ENCODE measurements around the gene DHRS7.

The DHRS7 gene, protein sequence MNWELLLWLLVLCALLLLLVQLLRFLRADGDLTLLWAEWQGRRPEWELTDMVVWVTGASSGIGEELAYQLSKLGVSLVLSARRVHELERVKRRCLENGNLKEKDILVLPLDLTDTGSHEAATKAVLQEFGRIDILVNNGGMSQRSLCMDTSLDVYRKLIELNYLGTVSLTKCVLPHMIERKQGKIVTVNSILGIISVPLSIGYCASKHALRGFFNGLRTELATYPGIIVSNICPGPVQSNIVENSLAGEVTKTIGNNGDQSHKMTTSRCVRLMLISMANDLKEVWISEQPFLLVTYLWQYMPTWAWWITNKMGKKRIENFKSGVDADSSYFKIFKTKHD

DNA sequence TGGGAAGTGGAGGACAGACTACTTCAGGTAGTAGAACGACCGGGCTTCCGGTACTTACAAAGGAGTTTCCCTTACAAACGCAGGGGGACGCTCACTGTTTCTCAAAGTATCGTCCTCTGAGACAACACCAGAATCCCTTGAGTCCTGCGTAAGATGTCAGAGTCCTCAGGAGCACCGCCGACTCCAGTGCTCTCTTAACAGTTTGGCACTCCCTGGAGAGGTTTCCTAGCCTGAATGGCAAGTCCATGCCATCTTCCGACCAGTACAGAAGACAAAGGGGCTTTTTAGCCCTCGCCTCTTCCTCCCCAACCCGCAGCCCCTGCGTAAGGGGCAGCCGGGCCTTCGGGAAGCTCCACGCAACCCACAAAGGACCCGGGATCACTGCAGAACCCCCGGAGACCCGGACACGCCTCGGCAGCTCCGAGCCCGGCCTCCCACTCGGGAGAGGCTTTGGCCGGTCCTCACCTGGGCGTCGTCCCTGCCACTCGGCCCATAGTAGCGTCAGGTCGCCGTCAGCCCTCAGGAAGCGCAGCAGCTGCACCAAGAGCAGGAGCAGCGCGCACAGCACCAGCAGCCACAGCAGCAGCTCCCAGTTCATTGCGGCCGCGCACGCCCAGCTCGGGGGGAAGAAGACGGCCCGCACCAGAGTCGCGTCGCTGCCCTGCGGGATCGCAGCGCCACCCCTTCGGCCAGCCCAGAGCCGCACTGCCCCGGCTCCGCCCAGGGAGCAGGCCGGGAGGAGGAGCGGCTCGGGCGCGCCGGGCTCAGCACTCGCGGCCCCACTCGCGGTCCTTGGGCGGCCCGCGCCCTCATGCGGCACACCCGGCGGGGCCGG, at the start of gene DHRS7:
DHRS7 (minus strand) TSS at position 687 of the 835 bp plus-strand sequence; CDS start at position 598, 89 bp downstream.
- DNase-seq: peak; percentile 84

DNA sequence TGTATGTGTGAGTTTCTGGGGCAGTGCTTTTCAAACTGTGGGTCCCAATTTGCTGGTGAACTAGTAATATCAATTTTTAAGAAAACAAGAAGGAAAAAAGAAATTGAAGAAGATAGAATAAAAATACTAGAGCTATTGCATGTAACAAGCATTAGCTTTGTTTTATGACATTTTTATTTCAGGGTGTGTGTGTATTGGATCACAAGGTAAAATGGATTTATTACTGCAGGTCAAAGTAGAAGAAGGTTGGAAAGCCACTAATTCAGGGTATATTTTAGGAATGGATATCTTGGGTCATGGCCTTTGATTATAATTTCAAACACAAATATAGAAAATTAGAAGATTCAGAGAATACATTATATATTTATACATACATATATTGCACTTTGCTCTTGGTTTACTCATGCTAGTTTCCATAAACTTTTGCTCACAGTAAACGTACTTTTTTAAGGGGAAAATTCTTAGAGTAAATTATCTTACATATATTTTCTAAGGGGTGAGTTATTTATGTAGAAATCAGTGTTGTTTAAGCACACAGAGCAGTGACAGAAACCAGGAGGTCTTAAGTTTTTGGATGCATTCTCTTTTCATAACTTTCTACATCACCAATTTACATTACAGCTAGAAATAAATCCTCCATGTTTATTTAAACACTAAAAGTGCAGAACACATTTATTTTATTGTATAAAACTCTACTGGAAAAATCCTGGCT, 49.4 kb upstream of the DHRS7 start:
- DNase-seq: no peak

DNA sequence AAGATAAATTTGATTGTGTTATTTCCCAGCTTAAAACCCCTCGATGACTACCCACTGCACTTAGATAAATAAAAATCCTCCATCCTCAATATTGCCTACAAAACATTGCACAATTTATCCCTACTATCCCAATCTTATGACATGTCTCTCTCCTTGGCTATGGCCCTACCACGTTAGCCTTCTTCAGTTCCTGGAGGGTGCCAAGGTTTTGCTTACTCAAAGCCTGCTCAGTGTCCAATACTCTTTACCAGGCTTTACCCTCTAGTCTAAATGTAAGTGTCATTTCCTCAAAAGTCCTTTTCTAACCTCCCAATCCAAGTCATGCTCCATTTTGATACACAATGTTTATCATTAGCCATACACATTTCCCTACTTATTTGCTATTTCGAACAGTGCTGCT, 48.8 kb upstream of the DHRS7 start:
- DNase-seq: no peak

DNA sequence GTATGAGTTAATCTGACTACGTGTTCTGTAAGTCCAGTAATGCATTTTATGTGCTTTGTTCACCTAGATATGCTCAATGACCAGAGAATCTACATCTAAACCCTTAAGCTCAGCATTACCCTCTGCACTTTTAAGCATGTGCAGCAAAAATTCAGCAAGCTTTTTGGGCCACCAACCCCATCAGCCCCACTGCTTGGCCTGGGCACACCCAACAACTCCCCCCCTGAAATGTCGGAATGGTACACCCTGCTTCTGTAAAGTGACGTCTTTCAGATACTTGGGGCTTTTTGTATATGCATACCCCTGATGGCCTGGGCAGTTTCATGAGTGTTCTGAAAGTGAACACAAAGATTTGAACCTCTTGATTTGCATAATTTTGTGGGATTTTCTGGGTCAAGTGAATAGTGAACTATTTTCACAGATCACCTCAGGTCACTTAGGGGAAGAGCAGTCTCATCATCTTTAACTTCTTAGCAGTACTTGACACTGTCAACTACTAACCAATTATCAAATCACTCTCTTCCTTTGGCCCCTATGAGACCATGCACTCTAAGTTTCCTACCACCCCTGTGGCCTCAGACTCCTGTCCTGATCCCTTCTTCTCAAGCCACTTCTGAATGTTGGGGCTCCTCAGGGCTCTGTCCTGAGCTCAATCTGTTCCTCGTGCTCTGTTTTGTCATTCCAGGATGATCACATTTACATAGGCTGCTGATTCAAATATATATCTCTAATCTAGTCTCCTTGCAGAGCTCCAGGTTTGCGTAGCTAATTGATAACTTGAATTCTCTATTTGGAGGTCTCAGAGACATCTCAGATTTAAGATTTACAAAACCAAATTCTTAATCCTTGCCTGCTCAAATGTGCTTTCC, 47.5 kb upstream of the DHRS7 start:
- DNase-seq: no peak

DNA sequence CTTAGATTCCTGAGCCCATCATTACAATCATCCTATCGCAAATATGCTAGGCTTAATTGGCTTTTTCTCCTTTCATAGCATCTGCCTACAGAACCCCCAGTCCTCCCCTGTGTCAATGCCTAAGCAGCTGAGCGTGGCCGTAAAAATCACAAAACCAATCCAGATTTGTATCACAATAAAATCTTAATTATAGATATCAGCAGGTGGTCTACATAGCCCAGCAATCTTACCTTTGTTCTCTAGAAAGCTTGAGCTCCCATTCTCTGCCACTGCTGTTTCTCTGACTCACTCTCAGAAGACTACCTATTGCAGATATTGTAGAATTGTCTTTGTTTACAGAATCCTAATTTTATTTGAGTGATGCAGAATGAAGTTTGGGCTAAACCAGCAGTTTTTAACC, 46.0 kb upstream of the DHRS7 start:
- DNase-seq: peak; percentile 14

DNA sequence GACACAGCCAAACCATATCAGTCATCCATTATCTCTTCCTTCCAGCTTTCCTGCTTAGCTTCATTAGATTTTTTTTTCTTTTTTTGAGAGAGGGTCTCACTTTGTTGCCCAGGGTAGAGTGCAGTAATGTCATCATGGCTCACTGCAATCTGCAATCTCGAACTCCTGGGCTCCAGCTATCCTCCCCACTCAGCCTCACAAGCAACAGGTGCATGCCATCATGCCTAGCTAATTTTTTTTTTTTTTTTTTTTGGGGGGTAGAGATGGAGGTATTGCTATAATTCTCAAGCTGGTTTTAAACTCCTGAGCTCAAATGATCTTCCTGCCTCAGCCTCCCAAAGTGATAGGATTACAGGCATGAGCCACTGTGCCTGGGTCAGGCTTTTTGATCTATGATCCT, 45.5 kb upstream of the DHRS7 start:
- no peak for DNase-seq

DNA sequence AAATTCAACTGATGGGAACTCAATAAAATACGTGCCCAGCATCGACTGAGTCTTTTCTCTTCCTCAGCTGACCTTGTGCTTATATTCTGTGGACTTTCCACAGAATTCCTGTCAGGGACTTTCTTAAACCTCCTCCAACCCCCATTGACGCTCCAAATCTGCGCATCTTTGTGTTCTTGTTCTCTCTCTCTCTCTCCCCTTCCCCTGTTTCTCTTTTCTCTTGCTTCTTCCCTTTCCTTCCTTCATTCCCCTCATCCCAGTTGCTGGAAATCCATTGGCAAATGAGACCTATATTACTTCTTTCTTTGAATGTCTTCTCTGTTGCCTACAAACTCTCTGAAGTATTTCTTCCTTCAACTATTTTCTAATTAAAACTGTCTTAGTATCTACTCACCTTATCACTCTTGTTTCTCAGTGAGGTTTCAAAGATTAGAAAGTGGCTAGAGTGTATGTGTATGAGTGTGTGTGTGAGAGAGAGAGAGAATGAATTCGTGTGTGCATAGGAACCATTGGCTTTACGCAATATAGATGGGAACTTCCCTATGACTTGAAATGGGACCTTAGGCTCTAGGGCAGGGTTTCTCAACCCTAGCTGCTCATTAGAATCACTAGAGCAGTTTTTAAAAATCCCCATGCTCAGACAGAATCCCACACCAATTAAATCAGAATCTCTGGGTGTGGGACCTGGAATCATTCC, 41.8 kb upstream of the DHRS7 start:
- no peak for DNase-seq

DNA sequence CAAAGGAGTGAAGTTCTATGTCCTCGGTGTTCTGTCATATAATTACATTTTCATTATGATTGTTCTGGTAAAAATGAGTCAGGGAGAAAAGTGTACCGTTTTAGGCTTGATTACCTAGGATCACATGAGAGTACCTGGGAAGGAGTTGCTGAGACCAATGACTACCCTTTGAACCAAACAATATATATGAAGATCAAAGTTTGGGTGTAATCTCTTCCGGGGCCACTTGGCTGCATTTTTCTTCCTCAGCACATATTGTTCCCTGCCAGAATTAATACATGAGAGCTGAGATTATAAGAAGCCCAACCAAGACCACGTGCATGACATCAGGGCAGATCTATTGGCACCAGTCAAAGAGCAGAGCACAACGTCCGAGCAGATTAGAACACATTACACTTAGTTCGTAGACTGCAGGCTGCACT, 41.1 kb upstream of the DHRS7 start:
- no peak for DNase-seq

DNA sequence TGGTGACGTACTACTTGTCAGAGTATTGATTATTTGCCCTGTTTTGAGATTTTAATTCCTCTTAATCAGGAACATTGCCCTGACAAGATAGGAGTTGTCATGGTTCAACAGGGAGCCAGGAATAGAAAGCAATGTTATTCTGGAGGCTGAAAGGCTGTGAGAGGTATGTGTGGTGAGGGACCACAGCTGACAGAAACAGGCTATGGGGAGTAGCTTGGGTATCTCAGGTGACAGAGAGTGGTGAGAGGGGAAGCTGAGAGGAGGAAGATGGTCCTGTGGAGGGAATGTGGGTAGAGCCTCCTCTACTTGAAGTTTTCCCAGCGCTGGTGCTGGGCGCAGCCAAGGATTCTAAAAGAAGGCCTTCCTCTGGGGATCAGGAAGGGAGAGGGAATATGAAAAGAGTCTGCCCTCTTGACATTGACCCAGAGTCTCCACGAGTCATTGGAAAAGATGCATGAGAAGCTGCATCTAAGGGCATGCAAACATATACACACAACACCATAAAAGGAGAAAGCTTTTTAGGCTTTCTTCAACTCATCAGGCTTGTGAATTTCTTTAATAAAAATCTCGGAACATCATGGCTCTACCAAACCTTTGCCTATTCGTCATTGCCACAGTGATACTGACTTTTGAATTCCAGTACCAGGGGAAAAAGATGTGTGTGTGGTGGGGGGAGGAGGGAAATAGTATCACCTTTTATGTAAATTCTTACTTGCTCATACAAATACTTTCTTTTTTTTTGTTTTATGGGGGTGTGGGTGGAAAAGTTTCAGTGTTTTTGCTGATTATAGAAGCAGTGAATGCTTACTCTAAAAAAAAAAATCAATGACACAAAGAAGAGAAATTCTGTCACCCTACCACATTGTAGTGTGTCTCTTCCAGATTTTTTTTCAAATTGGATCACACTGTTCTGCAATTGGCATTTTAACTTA, 39.9 kb upstream of the DHRS7 start:
- peak; percentile 19 for DNase-seq

DNA sequence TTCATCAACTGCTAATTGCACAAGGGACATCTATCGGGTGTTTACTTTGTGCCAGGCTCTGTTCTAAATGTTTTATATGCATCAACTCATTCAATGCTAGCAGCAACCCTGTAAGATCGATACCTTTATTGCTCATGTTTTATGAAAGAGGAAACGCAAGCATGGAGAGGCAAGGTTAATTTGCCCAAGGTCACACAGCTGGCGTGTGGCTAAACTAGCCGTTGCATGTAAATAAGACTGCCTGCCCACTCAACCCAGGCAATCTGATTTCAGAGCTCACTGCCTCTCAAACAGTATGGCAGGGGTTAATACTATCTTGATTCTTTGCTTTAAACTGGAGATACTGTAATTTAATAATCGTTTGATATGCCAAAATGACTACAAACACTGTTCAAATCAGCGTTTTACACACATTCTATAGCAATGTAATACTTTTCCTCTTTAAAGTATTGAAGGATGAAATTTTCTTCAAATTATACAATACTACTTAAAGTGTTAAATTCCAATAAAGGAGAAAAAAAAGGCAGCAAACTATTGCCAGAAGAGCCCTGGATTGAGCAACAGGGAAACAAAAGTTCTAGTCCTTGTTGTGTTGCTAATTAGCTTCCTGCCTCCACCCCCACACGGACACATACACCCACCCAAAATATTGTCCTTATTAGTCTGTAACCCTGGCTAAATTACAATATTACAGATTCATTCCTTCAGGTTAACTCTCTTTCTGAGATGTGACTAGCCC, 39.1 kb upstream of the DHRS7 start:
- DNase-seq: peak; percentile 81

DNA sequence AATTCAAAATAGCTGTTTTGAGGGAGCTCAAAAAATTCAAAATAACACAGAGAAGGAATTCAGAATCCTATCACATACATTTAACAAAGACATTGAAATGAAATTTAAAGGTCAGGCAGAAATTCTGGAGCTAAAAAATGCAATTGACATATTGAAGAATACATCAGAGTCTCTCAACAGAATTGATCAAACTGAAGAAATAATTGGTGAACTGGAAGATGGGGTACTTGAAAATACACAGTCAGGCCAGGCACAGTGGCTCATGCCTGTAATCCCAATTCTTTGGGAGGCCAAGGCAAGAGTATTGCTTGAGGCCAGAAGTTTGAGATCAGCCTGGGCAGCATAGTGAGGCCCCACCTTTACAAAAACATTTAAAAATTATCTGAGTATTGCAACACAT, 34.1 kb upstream of the DHRS7 start:
- DNase-seq: no peak

DNA sequence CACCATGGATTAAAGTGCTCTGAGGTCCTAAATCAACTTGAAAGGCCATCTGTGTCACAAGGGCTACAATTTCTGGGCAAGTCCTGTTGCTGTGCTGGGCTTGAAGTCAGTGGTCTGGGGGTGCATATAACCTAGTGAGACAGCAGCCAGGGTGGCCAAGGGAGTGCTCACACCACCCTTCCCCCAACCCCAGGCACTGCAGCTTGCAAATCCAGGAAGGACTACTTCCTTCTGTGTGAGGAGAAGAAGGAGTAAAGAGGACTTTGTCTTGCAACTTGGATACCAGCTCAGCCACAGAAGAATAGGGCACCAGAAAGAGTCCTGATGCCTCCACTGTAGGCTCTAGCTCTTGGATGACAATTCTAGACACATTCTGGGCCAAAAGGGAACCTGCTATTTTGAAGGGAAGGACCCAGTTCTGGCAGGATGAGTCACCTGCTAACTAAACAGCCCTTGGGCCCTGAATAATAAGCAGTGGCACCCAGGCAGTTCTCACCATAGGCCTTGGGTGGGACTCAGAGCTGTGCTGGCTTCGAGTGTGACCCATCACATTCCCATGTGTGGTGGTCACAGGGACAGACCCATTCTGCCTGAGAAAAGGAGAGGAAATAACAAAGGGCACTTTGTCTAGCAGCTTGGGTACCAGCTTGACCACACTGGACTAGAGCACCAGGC, 32.6 kb upstream of the DHRS7 start:
- no peak for DNase-seq

DNA sequence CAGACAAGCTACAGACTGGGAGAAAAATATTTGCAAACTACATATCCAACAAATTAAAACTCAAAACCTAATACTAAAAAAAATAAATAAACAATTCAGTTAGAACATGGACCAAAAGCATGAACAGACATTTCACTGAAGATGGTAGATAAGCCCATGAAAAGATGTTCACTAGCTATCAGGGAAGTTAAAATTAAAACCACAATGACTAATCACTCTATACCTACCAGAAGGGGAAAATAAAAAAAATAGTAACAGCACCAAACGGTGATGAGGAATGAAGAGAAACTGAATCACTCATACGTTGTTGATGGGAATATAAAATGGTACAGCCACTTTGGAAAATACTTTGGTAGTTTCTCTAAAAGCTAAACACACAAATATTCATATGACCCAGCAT, 31.1 kb upstream of the DHRS7 start:
- DNase-seq: no peak

DNA sequence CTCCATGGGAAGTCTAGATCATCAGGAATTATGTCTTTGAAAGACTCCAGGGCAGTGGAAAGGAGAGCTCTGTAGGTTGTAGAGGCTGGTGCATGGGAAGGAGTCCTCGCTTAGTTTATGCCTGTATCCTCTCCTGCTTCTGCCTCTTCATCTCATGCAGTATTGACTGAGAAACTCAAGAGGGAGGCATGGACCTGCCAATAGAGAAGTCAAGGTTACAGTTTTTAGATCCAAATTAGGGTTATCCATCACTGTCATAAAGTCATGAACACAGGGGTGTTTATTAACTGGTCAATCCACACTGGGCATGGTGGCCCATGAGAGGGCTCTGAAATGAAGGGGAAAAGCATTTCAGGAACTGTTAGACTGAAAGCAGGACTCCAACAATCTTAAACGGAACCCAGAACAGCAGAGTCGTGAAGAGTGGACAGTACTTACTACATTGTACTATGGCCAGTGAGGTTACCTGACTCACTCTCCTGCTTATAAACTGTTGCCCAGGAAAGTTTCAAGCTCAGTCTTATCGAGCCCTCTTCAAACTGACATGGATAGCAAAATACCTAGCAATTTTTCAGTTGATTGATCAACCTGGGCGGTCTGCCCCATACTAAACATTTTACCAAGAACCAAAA, 30.1 kb upstream of the DHRS7 start:
- DNase-seq: peak; percentile 27

DNA sequence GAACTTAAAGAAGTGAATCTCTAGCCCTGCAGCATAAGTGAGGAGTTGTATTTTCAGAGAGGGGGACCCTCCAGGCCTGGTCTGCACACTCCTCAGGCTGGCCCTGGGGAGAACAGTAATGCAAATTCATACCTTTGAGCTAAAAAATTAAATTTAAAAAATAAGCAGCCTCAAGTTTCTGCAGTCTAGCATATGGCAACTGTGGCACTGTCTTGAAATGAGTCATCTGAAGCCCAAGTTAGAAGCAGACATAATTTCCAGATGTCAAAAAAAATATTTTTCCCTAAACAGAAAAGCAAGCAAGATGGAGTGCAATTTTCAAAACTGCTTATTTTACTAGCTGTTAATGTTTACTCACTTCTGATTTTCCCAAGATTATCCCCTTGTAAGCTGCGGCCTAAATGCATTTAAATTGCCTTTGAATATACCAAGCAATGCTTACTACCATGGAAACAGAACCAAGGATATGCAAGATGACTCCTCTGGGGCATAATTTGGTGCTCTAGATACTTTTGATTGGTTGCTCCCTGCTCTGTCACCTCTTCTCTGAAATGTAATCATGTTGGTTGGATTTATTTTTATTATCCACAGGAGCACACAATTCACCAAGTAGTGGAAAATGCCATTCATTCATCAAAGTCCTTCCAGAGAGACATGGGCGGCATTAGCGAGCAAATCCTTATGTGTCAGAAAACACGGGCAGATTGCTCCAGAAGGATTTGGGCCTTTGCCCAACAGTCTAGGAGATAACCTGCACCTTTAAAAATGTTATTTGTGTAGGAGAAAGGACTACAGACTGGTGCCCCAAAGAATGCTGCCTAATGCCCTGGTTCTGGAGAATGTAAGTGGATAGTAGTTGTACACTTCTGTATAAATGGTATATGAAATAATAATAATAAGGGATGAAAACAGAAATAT, 25.0 kb upstream of the DHRS7 start:
- peak; percentile 71 for DNase-seq

DNA sequence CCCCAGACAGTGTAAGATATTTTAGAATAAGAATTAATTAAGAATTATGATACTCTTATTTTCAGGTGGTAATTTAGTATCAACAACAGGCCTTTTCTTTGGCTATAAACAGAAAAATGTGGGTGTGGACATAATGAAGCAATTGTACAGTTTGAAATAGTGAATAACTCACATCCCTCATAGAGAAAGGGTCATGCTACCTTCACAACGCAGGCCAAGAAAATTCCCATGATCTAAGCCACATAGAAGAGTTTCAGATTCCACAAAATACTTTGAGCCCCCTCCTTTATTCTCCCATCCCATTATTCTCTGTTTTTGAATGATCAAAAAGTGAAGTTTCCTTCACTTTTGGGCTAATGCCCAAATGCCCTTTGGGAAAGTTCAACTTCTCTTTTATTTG, 23.5 kb upstream of the DHRS7 start:
- no peak for DNase-seq

DNA sequence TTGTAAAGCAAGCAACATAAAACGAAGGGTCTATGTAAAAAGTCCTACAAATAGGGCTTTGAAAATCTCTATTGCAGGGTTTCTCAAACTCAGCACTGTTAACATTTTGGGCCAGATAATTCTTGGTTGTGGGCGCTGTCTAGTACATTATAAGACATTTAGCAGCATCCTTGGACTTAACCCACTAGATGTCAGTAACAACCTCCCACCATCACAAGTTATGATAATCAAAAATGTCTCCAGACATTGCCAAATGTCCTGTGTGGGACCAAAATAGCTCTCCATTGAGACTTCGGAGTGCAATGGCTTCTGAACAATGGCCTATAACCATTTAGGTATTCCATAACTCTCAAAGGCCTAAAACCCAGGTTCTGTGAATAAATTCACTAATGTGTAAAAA, 22.9 kb upstream of the DHRS7 start:
- peak; percentile 15 for DNase-seq

Data from NCI-H1092 treated with DMSO at 0.1 percent for 48 hours (cell line).